GM19468 (cell line): ENCODE results near the gene CDC7.
A peak's percentile ranks its signal among the peaks of the same experiment; 100 is the strongest.
"Not testable (repeated sequence)": the region's sequence is repeated elsewhere in the genome, so short reads cannot be mapped to it uniquely, and the experiment has no call there.

Experiments used
- ATAC-seq: cut with Tn5 transposase; IDR thresholded peaks from one replicate; pipeline ENCODE4 v1.9.1; 2021; ENCODE audit warnings: mild to moderate bottlenecking, moderate library complexity, moderate number of reproducible peaks; ENCODE audit not compliant: unreplicated experiment; ENCODE audit errors: extremely low read depth

CDC7 gene

GRCh38 chr1:91507328-91507727 is 6.7 kb downstream of the CDC7 start:
- no peak for ATAC-seq

DNA sequence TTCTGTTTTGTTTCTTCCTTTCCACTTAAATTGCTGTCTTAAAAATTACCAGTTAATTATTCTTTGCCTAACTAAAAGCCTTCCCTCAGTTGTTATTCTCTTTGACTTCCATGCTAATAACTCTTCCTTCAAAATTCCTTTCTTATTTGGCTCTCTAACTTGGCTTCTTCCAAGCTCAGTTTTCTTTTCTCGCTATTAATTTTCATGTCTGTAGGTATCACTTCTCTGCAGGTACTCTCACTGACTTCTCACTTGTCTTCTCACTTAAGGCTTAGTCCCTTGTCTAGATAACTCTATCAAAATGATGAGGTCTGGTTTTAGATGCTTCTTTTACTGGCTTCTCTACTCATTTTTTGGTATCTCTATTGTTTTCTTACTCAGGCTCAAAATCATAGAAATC is 10.1 kb downstream of the CDC7 start:
- ATAC-seq, result no peak

- no peak for ATAC-seq
Observed at GRCh38 chr1:91511386-91511785, 10.7 kb downstream of the CDC7 start.

GRCh38 chr1:91513160-91513559 is 12.5 kb downstream of the CDC7 start:
- ATAC-seq, result no peak

- no peak for ATAC-seq
Observed at GRCh38 chr1:91513706-91514105, 13.1 kb downstream of the CDC7 start.

DNA sequence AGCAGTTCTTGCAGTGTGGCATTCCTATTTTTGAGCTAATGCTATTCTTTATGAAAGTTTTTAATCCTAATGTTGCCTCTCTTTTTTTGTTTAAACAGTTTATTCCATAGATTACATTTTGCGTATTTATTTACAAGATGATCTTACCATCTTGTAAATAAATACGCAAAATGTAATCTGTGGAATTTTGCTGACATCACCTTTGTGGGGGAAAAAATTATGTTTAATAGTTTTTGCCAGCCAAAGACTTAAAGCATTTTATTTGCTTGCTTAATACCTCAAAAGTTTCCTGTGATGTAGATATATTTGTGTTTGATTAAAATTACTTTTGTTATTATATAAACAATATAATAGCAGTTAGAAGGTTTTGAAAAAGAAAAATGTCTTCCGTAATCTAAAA is 15.3 kb downstream of the CDC7 start:
- no peak for ATAC-seq

DNA sequence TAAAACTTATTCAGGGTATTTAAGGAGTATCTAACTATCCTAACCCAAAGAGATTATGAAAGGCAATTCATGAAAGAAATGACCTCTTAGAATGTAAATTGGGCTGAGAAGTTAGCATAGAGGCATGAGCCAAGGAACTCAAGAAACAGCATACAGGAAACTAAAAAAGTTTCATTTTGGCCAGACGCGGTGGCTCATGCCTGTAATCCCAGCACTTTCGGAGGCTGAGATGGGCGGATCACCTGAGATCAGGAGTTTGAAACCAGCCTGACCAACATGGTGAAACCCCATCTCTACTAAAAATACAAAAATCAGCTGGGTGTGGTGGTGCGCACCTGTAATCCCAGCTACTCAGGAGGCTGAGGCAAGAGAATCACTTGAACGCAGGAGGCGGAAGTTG is 16.0 kb downstream of the CDC7 start:
- not testable (repeated sequence) for ATAC-seq

GRCh38 chr1:91519167-91519566 is 18.5 kb downstream of the CDC7 start:
- ATAC-seq, result not testable (repeated sequence)

DNA sequence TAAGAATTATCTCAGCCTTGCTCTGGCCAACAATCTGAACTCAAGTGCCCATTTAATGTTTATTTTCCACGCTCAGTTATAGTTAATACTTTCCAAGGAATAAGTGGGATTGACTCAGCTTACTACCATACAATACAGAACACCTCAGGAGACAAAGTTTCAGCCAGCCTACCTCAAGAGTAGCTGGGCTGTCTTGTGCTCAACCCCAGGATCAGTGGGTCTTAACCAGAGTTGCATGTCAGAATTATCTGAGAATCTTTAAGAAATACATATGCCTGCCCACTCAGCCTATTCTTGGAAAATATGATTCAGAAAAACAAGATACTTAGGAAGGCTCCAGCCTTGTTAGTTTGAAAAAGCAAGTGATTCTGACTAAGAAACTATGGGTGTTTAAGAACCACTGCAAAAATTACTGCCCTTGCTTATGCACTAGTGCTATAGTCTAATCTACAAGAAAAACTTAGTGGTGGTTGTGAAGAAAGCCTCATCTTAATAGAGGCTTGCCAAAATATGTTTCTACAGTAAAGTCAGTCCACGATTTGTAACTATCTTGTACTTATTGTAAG is 20.4 kb downstream of the CDC7 start:
- ATAC-seq, result no peak

DNA sequence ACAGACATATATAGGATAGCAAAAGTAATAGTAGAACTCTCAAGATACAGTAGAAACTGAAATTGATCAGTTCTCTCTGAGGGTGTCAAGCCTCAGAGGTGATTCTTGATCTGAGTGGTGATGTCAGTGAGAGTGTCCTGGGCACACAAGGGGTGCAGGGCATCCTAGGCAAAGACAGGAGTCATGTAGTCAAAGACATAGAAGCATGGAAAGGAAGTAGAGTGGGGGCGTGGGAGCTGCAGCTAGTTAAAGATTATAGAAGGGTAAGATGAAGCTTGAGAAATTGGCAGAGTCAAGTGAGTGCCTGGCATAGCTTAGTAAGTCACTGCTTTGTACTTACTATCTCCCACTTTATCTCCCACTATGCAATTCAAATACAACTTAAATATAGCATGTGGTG is 22.8 kb downstream of the CDC7 start:
- peak; percentile 100 for ATAC-seq

- ATAC-seq, result no peak
Observed at GRCh38 chr1:91526496-91526895, 25.8 kb downstream of the CDC7 start.

- ATAC-seq, result no peak
Observed at GRCh38 chr1:91527266-91527765, 26.7 kb downstream of the CDC7 start.

DNA sequence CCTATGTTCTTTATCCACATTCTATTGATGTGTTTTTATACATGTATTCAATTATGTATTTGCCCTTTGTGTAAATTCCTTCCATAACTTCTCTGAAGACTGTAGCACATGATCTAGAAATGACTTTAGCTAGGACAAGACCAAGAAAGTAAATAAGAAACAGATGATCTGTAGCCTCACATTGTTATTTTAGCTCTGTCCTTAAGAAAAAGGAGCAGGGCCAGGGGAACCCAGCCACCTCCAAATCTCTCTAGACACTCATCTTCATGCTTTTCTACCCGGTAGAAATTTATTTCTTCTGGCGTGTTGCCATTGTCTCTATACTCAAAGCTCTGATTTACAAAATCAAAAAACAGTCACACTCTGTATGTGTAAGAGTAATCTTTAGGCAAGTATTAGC is 27.1 kb downstream of the CDC7 start:
- no peak for ATAC-seq

GRCh38 chr1:91529856-91530255 is 29.2 kb downstream of the CDC7 start:
- ATAC-seq, result no peak

DNA sequence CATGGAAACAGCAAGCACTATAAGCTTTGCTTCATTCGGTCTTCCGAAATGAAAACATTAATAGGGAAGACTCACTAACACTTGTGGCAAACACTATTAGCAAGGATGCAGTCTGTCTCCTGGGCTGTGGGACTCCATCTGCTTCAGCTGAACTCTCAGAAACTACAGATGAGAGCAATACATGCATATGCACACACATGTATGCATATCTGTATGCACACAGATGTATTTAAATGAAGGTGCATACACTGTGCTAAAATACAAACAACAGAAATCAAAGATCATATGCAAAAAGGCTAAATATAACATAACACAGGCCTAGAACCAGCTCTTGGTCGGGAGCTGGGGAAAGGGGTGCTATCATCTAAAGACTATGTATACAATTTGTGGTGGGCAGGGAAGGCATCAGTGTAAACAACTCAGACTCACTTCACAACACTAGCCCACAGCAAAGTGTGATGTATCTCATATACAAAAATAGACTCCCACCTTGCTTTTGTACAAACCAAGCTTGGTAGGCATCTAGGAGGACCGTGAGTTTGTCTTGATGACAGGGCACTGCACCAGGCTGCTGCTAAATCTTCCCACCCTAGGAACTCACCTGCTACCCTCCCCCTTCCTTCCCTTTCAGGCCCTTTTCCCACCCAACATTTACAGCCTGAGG is 32.8 kb downstream of the CDC7 start:
- no peak for ATAC-seq

- ATAC-seq, result no peak
Observed at GRCh38 chr1:91535441-91535840, 34.8 kb downstream of the CDC7 start.

- ATAC-seq, result no peak
Observed at GRCh38 chr1:91537281-91537986, 36.8 kb downstream of the CDC7 start.

DNA sequence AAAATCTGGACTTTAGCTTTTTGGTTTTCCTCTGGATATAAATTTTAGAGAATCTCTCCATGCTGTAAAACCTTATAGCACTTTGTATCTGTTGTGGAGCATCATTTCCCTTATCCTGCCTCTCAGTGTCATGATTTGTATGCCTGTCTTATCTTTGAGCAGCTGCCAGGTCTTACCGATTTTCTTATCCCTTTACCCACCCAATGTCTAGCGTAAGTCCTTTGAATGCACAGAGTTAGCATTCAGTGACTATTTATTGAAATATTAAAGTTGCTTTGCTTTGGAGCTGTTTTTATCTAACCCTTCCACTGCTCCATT is 37.3 kb downstream of the CDC7 start:
- ATAC-seq, result no peak

GRCh38 chr1:91540910-91541309 is 40.3 kb downstream of the CDC7 start:
- no peak for ATAC-seq

DNA sequence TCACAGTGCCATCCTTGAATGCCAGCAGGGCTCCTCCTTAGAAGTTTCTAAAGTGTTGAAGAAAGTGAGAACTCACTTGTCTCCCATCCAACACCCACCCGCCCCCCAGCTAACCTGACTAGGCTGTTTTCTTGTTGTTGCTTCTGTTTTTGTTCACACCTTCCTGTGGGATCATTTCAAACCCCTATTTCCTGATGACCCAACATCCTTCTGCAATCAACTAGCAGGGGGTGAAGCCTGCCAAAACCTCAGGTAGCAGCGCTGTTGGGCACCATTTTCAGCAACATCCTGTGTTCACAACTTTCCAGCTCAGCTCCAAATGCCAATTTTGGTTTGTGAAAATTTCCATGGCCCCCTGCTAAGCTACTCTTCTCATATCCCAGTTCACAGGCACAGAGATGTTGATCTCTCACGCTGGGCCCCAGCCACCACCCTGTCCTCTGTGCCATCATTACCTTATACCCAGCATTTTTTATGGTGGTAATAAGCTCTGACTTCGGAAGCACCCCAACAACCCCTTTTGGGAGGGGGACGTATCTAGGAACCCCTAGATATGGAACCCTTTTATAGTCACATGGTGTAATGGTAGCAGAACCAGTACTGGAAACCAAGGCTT is 41.4 kb downstream of the CDC7 start:
- no peak for ATAC-seq
